ENCODE results near the gene UBE2I.

UBE2I gene

DNA sequence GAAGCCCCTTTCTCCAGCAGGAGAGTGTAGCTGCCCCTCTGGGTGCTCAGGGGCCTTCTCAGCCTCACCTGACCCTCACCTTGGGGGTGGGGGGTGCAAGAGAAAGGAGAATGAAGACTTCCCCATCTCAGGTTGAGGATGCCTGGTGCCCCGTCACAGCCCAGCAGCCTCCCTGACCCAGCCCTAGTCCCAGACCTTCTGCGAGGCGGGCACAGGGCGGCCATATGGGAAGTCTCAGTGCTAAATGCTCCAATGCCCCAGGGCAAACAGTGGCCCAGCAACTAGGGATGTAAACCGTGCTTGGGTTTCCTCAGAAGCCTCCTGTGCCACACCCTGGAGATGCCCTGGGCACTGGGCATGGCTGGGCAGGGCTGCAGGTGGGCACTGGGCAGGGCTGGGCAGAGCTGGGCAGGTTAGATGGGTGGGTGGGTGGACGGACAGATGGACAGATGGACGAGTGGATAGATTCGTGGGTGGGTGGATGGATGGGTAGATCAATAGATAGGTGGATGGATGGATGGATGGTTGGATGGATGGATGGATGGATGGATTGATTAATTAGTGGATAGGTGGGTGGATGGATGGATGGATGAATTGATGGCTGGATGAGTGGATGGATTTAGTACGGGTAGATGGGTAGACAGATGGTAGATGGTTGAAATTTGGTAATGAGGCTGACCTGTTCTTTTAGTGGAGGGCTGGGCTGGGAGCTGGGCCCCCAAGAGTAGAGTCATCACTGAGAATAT is 36.8 kb upstream of the UBE2I start:
- TF ChIP-seq, protein P1, sequence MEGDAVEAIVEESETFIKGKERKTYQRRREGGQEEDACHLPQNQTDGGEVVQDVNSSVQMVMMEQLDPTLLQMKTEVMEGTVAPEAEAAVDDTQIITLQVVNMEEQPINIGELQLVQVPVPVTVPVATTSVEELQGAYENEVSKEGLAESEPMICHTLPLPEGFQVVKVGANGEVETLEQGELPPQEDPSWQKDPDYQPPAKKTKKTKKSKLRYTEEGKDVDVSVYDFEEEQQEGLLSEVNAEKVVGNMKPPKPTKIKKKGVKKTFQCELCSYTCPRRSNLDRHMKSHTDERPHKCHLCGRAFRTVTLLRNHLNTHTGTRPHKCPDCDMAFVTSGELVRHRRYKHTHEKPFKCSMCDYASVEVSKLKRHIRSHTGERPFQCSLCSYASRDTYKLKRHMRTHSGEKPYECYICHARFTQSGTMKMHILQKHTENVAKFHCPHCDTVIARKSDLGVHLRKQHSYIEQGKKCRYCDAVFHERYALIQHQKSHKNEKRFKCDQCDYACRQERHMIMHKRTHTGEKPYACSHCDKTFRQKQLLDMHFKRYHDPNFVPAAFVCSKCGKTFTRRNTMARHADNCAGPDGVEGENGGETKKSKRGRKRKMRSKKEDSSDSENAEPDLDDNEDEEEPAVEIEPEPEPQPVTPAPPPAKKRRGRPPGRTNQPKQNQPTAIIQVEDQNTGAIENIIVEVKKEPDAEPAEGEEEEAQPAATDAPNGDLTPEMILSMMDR (IDR thresholded peaks at IDR 0.05; ENCODE audit: low read length, missing control alignments): no peak
- DNase-seq (ENCODE audit: low read depth): no peak

DNA sequence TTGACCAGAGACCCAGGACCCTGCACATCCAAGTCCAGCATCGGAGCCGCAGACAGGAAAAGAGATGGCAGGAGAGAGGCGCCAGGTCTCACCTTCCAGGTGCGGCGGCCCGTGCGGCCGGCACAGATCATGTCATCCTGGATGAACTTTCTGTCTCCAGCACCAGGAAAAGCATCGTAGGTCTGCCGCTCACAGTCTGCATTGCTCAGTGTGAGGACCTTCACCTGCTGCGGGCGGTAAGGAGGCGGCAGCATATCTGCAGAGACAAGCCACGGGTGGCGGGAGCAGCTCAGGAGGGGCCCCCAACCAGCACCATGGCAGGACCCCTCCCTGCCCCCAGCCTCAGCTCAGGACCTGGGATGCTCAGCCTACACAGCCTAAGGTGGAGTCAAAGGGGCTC is 35.6 kb upstream of the UBE2I start:
- TF ChIP-seq, protein P1 (IDR thresholded peaks at IDR 0.05; ENCODE audit: low read length, missing control alignments): no peak

More for the DNA sequence above, 36.8 kb upstream of the UBE2I start:
- no peak overlapping the region for H3K4me3 ChIP-seq (replicated peaks; ENCODE audit: low read depth, low read length)

GRCh38 chr16:1274767-1275166 is 34.7 kb upstream of the UBE2I start:
- no peak for DNase-seq (ENCODE audit: low read depth)
- no peak overlapping the region for H3K4me3 ChIP-seq (replicated peaks; ENCODE audit: low read depth, low read length)
- TF ChIP-seq, protein P1 (IDR thresholded peaks at IDR 0.05; ENCODE audit: low read length, missing control alignments): no peak

More for the DNA sequence above, 35.6 kb upstream of the UBE2I start:
- no peak overlapping the region for H3K4me3 ChIP-seq (replicated peaks; ENCODE audit: low read depth, low read length)
- no peak for DNase-seq (ENCODE audit: low read depth)

- no peak for DNase-seq (ENCODE audit: low read depth)
- H3K4me3 ChIP-seq (replicated peaks; ENCODE audit: low read depth, low read length): no peak overlapping the region
- TF ChIP-seq, protein P1 (IDR thresholded peaks at IDR 0.05; ENCODE audit: low read length, missing control alignments): no peak
Observed at GRCh38 chr16:1275791-1276579, 33.5 kb upstream of the UBE2I start.

GRCh38 chr16:1276580-1276878 is 32.9 kb upstream of the UBE2I start:
- H3K4me3 ChIP-seq (replicated peaks; ENCODE audit: low read depth, low read length): no peak overlapping the region
- TF ChIP-seq, protein P1 (IDR thresholded peaks at IDR 0.05; ENCODE audit: low read length, missing control alignments): no peak
- DNase-seq (ENCODE audit: low read depth): no peak

DNA sequence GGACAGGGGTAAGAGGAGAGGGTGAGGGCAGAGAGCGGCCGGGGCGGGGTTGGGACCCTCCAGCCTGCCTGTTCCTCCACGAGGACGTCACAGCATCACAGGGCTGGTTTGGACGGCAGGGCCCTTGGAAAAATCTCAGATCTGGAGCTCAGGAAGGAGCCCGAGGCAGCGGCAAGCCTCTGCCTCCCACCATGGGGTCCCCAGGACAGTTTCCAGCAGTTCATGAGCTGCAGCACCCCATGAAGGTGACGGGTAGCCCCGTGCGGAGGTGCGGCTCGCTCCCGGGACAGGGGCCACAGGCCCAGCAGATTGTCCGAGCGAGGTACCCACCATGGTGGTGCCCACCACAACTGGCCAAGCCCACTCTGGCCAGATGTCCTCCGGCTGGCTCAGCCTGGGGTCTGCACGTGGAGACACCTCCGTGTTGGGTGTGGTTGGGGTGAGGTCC is 32.3 kb upstream of the UBE2I start:
- TF ChIP-seq, protein P1 (IDR thresholded peaks at IDR 0.05; ENCODE audit: low read length, missing control alignments): no peak
- DNase-seq (ENCODE audit: low read depth): no peak
- no peak overlapping the region for H3K4me3 ChIP-seq (replicated peaks; ENCODE audit: low read depth, low read length)
